Trophoblast cell (in vitro differentiated cells and primary cell): ENCODE results near the gene RIMS3.
A peak's percentile ranks its signal among the peaks of the same experiment; 100 is the strongest.

ENCODE experiments used
- DNase-seq, 2 donors: peaks; one replicate each; pipeline ENCODE4 v3.0.0-alpha.2; 2016
- H2AFZ ChIP-seq: 2 replicates; pipeline ENCODE4 v1.6.1; 2013; ENCODE audit warnings: low read length, moderate library complexity, mild to moderate bottlenecking; ENCODE audit not compliant: insufficient read depth, poor library complexity
- H2AK5ac ChIP-seq: 2 replicates; pipeline ENCODE4 v1.6.1; 2013; ENCODE audit warnings: mild to moderate bottlenecking, low read length
- H2BK120ac ChIP-seq: 2 replicates; pipeline ENCODE4 v1.6.1; 2013; ENCODE audit warnings: low read length, mild to moderate bottlenecking, moderate library complexity; ENCODE audit not compliant: insufficient read depth, poor library complexity
- H2BK12ac ChIP-seq: 2 replicates; pipeline ENCODE4 v1.6.1; 2013; ENCODE audit warnings: mild to moderate bottlenecking, low read length, moderate library complexity
- H2BK5ac ChIP-seq: 2 replicates; pipeline ENCODE4 v1.6.1; 2013; ENCODE audit warnings: low read length, low read depth, moderate library complexity, mild to moderate bottlenecking; ENCODE audit not compliant: poor library complexity
- H3K14ac ChIP-seq: 2 replicates; pipeline ENCODE4 v1.6.1; 2013; ENCODE audit warnings: mild to moderate bottlenecking, low read length
- H3K18ac ChIP-seq: 2 replicates; pipeline ENCODE4 v1.6.1; 2013; ENCODE audit warnings: mild to moderate bottlenecking, low read length
- H3K23ac ChIP-seq: 2 replicates; pipeline ENCODE4 v1.6.1; 2013; ENCODE audit warnings: low read length
- H3K27ac ChIP-seq: 2 replicates; pipeline ENCODE4 v1.5.1; 2013; ENCODE audit warnings: low read depth, mild to moderate bottlenecking, inconsistent platforms, low read length, moderate library complexity
- H3K27me3 ChIP-seq: 2 replicates; pipeline ENCODE4 v1.6.1; 2013; ENCODE audit warnings: inconsistent platforms, mild to moderate bottlenecking, low read length, moderate library complexity; ENCODE audit not compliant: insufficient read depth
- H3K36me3 ChIP-seq, 2 experiments: 1 replicate in 1 of 2; 2 replicates in 1 of 2; pipeline ENCODE4 v1.6.1; 2013; ENCODE audit warnings: low read length in 2 of 2, mild to moderate bottlenecking in 2 of 2, moderate library complexity in 1 of 2; ENCODE audit not compliant: insufficient read depth in 2 of 2, control insufficient read depth in 1 of 2
- H3K4ac ChIP-seq: 2 replicates; pipeline ENCODE4 v1.6.1; 2013; ENCODE audit warnings: low read depth, mild to moderate bottlenecking, low read length, moderate library complexity
- H3K4me1 ChIP-seq, 2 experiments: 1 replicate in 1 of 2; 2 replicates in 1 of 2; pipeline ENCODE4 v1.6.1; 2013; ENCODE audit warnings: low read length in 2 of 2, mild to moderate bottlenecking in 2 of 2, moderate library complexity in 1 of 2; ENCODE audit not compliant: insufficient read depth in 2 of 2, control insufficient read depth in 1 of 2
- H3K4me2 ChIP-seq: 2 replicates; pipeline ENCODE4 v1.6.1; 2013; ENCODE audit warnings: inconsistent platforms, mild to moderate bottlenecking, low read length, moderate library complexity
- H3K4me3 ChIP-seq: 2 replicates; pipeline ENCODE4 v1.5.1; 2013; ENCODE audit warnings: mild to moderate bottlenecking, low read depth, low read length, inconsistent platforms
- H3K79me1 ChIP-seq: one replicate; pipeline ENCODE4 v1.6.1; 2013; ENCODE audit warnings: low read length
- H3K79me2 ChIP-seq: 2 replicates; pipeline ENCODE4 v1.6.1; 2013; ENCODE audit warnings: low read length, mild to moderate bottlenecking; ENCODE audit not compliant: control insufficient read depth, insufficient read depth, poor library complexity
- H3K9ac ChIP-seq: 2 replicates; pipeline ENCODE4 v1.6.1; 2013; ENCODE audit warnings: mild to moderate bottlenecking, low read length
- H3K9me3 ChIP-seq: 2 replicates; pipeline ENCODE4 v1.6.1; 2013; ENCODE audit warnings: low read depth, mild to moderate bottlenecking, control low read depth, inconsistent platforms, low read length; ENCODE audit not compliant: insufficient read depth
- H4K12ac ChIP-seq: 2 replicates; pipeline ENCODE4 v1.6.1; 2013; ENCODE audit warnings: low read depth, mild to moderate bottlenecking, low read length, moderate library complexity
- H4K8ac ChIP-seq: 2 replicates; pipeline ENCODE4 v1.6.1; 2013; ENCODE audit warnings: low read depth, mild to moderate bottlenecking, low read length, moderate library complexity
- H4K91ac ChIP-seq: one replicate; pipeline ENCODE4 v1.6.1; 2013; ENCODE audit warnings: low read depth, mild to moderate bottlenecking, low read length, moderate library complexity
- WGBS: extraction: QIAGEN DNeasy Blood & Tissue Kit; methylation state at CpG from one replicate; pipeline ENCODE4 v1.1.7; 2013; ENCODE audit warnings: missing lambda C conversion rate; ENCODE audit not compliant: insufficient read length, insufficient coverage; ENCODE audit errors: extremely low coverage; 5-methylcytosine and 5-hydroxymethylcytosine counted together

Gene RIMS3

GRCh38 chr1:40594187-40594531 lies 71.3 kb downstream of the RIMS3 start:
- no peak for DNase-seq
- H3K9ac ChIP-seq = no peak overlapping the region
- no peak overlapping the region for H4K12ac ChIP-seq
- no peak overlapping the region for H4K91ac ChIP-seq
- H3K79me2 ChIP-seq = no peaks in the 10 kb centered on the region
- no peak overlapping the region for H2BK12ac ChIP-seq
- H3K18ac ChIP-seq = no peak overlapping the region
- WGBS = no CpG with 5 or more reads among the region's 3 CpGs
- H2BK120ac ChIP-seq = no peak overlapping the region
- H3K4me2 ChIP-seq = no peak overlapping the region
- H2BK5ac ChIP-seq = no peak overlapping the region
- H4K8ac ChIP-seq = no peak overlapping the region
- H2AK5ac ChIP-seq = no peak overlapping the region
- H3K4ac ChIP-seq = no peak overlapping the region
- H3K9me3 ChIP-seq = peaks cover 4% of the 10 kb centered on the region
- H3K27ac ChIP-seq = no peak overlapping the region
- H3K14ac ChIP-seq = no peak overlapping the region
- no peak overlapping the region for H3K4me3 ChIP-seq
- H3K4me1 ChIP-seq = no peaks in the 10 kb centered on the region
- no peaks in the 10 kb centered on the region for H3K36me3 ChIP-seq
- no peaks in the 10 kb centered on the region for H3K27me3 ChIP-seq
- H2AFZ ChIP-seq = no peak overlapping the region
- no peaks in the 10 kb centered on the region for H3K79me1 ChIP-seq
- no peak overlapping the region for H3K23ac ChIP-seq

- H2BK12ac ChIP-seq = no peak overlapping the region
- no peaks in the 10 kb centered on the region for H3K27me3 ChIP-seq
- no peaks in the 10 kb centered on the region for H3K4me1 ChIP-seq
- no peak overlapping the region for H4K8ac ChIP-seq
- no peak overlapping the region for H2AK5ac ChIP-seq
- no peak overlapping the region for H3K4ac ChIP-seq
- no peak overlapping the region for H3K27ac ChIP-seq
- no peaks in the 10 kb centered on the region for H3K79me1 ChIP-seq
- no peak overlapping the region for H4K91ac ChIP-seq
- H3K14ac ChIP-seq = no peak overlapping the region
- no peaks in the 10 kb centered on the region for H3K79me2 ChIP-seq
- no peak overlapping the region for H3K23ac ChIP-seq
- H2AFZ ChIP-seq = no peak overlapping the region
- no peak overlapping the region for H3K4me2 ChIP-seq
- H3K9me3 ChIP-seq = peaks cover 4% of the 10 kb centered on the region
- H3K18ac ChIP-seq = no peak overlapping the region
- no peak overlapping the region for H2BK120ac ChIP-seq
- no peak for DNase-seq
- no peak overlapping the region for H2BK5ac ChIP-seq
- H3K36me3 ChIP-seq = no peaks in the 10 kb centered on the region
- H4K12ac ChIP-seq = no peak overlapping the region
- H3K9ac ChIP-seq = no peak overlapping the region
- no CpG with 5 or more reads among the region's 8 CpGs for WGBS
- no peak overlapping the region for H3K4me3 ChIP-seq
Measured at GRCh38 chr1:40593449-40594186, 71.9 kb downstream of the RIMS3 start.

- H3K14ac ChIP-seq = no peak overlapping the region
- H3K4ac ChIP-seq = no peak overlapping the region
- no peak overlapping the region for H2BK12ac ChIP-seq
- H3K27me3 ChIP-seq = no peaks in the 10 kb centered on the region
- peak in 1 of 2 donors; percentile 35 for DNase-seq
- no peaks in the 10 kb centered on the region for H3K4me1 ChIP-seq
- H3K9me3 ChIP-seq = peaks cover 4% of the 10 kb centered on the region
- H3K27ac ChIP-seq = no peak overlapping the region
- H3K4me3 ChIP-seq = no peak overlapping the region
- no peaks in the 10 kb centered on the region for H3K79me1 ChIP-seq
- no peak overlapping the region for H4K12ac ChIP-seq
- H4K91ac ChIP-seq = no peak overlapping the region
- H2AFZ ChIP-seq = no peak overlapping the region
- H2BK120ac ChIP-seq = no peak overlapping the region
- WGBS = no CpG with 5 or more reads among the region's 6 CpGs
- no peak overlapping the region for H3K23ac ChIP-seq
- H3K36me3 ChIP-seq = no peaks in the 10 kb centered on the region
- no peak overlapping the region for H2AK5ac ChIP-seq
- H3K9ac ChIP-seq = no peak overlapping the region
- H4K8ac ChIP-seq = no peak overlapping the region
- H2BK5ac ChIP-seq = no peak overlapping the region
- no peak overlapping the region for H3K18ac ChIP-seq
- no peaks in the 10 kb centered on the region for H3K79me2 ChIP-seq
- H3K4me2 ChIP-seq = no peak overlapping the region
Measured at GRCh38 chr1:40592107-40592803, 73.2 kb downstream of the RIMS3 start.

GRCh38 chr1:40588586-40588985 lies 76.9 kb downstream of the RIMS3 start:
- no peak overlapping the region for H2BK5ac ChIP-seq

More at GRCh38 chr1:40588586-40588985, 76.9 kb downstream of the RIMS3 start:
- Histone ChIP-seq H3K4me1 (no peaks in the 10 kb centered on the region), H3K18ac (no peak overlapping the region), H3K4ac (no peak overlapping the region), H3K9ac (no peak overlapping the region), H3K36me3 (no peaks in the 10 kb centered on the region), H4K12ac (no peak overlapping the region), H4K8ac (no peak overlapping the region), H2AFZ (no peak overlapping the region), H3K79me1 (no peaks in the 10 kb centered on the region), H3K9me3 (no peaks in the 10 kb centered on the region), H3K79me2 (no peaks in the 10 kb centered on the region), H2BK12ac (no peak overlapping the region), H2BK120ac (no peak overlapping the region), H3K4me3 (no peak overlapping the region), H2AK5ac (no peak overlapping the region), H3K27ac (no peak overlapping the region), H3K27me3 (no peaks in the 10 kb centered on the region), H3K14ac (no peak overlapping the region), H3K23ac (no peak overlapping the region), H4K91ac (no peak overlapping the region), H3K4me2 (no peak overlapping the region)
- no peak for DNase-seq
- no CpG with 5 or more reads among the region's 2 CpGs for WGBS
